Uterus (tissue), 4 donors: ENCODE results near the gene WSCD2. TPM values are rescaled to one million over a fixed set of nuclear protein-coding genes. Genes with fewer than 3 reads are reported as not detected.

Experiments
- DNase-seq, 2 donors: peaks; one replicate each; pipeline ENCODE4 v3.0.0-alpha.2; 2019 to 2020
- H3K27ac ChIP-seq, 2 donors: fragments of 200-600 bp; sonication (generic); 1 replicate in 1 of 2; 2 replicates in 1 of 2; pipeline ENCODE4 v1.5.1; 2016 to 2018
- H3K27me3 ChIP-seq, 2 donors: fragments of 200-600 bp; sonication (generic); one replicate each; pipeline ENCODE4 v1.5.1; 2018 to 2019; ENCODE audit warnings: control low read depth in 1 of 2
- H3K36me3 ChIP-seq, 2 donors: fragments of 200-600 bp; sonication (generic); one replicate each; pipeline ENCODE4 v1.5.1; 2019; ENCODE audit warnings: control low read depth in 1 of 2
- H3K4me1 ChIP-seq, 2 donors: fragments of 200-600 bp; sonication (generic); one replicate each; pipeline ENCODE4 v1.5.1; 2018 to 2019; ENCODE audit warnings: control low read depth in 1 of 2
- H3K4me3 ChIP-seq, 2 donors: fragments of 200-600 bp; sonication (generic); 1 replicate in 1 of 2; 2 replicates in 1 of 2; pipeline ENCODE4 v1.5.1; 2018 to 2019; ENCODE audit warnings: mild to moderate bottlenecking in 1 of 2
- H3K9me3 ChIP-seq, 2 donors: fragments of 200-600 bp; sonication (generic); one replicate each; pipeline ENCODE4 v1.5.1; 2019; ENCODE audit warnings: control low read depth in 1 of 2
- CTCF ChIP-seq, 4 experiments: fragments of 200-600 bp in 2 of 4; fragments of 450-650 bp in 2 of 4; sonication (generic) in 2 of 4; IDR thresholded peaks; one replicate each; pipeline ENCODE4 v1.5.1; 2016 to 2019; ENCODE audit warnings: antibody characterized with exemption in 4 of 4, mild to moderate bottlenecking in 2 of 4, moderate library complexity in 1 of 4
- POLR2A ChIP-seq, 2 donors: fragments of 450-650 bp; IDR thresholded peaks; one replicate each; pipeline ENCODE4 v1.6.1; 2016; ENCODE audit warnings: antibody characterized with exemption in 2 of 2, mild to moderate bottlenecking in 1 of 2, moderate library complexity in 1 of 2
- intact Hi-C: fragments of 100-400 bp; cut with DNase I; formaldehyde crosslinking; loops from one replicate; pipeline ENCODE4 v1.15.1; 2023; ENCODE audit warnings: low total_unique reads
- total RNA-seq, 4 donors: library from RNA; depleted of rRNA in 3 of 4; stranded (reverse); fragments of >200 nt in 3 of 4; gene quantifications; one replicate each; pipeline versions ENCODE4 v1.1.0 to v1.2.4, GENCODE V29; 2014 to 2023
- donor health status: DM: yes; HTN: yes; CAD: no.

WSCD2 gene
- total RNA-seq, 4 donors from 2014 or later = 3.3 to 65.3 (median 17.2) TPM

GRCh38 chr12:108207791-108208730 lies 79.0 kb downstream of the WSCD2 start:
- no peak overlapping the region for H3K27ac ChIP-seq
- TF ChIP-seq POLR2A (IDR thresholded peaks at IDR 0.05) = no peak
- no peak for TF ChIP-seq CTCF (IDR thresholded peaks at IDR 0.05)
- no peaks in the 10 kb centered on the region for H3K9me3 ChIP-seq
- intact Hi-C loops = no loop called here
- H3K36me3 ChIP-seq = no peaks in the 10 kb centered on the region
- no peak for DNase-seq
- H3K4me3 ChIP-seq = no peak overlapping the region
- H3K27me3 ChIP-seq = no peaks in the 10 kb centered on the region
- no peaks in the 10 kb centered on the region for H3K4me1 ChIP-seq

DNA sequence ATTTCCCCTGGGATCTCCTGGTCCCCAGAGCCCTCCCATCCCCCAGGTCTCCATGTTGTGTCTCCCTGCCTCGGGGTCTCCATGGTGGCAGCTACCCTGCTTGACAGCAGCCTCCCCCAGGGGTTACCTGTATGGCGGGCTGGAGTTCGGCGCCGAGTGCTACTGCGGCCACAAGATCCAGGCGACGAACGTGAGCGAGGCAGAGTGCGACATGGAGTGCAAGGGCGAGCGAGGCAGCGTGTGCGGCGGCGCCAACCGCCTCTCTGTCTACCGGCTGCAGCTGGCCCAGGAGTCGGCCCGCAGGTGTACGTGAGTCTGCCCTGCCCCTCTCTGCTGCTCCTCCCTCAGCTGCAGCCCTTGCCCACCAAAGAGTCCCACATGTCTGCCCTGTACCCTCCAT lies 80.9 kb downstream of the WSCD2 start:
- H3K36me3 ChIP-seq = no peaks in the 10 kb centered on the region
- no peaks in the 10 kb centered on the region for H3K4me1 ChIP-seq
- H3K27me3 ChIP-seq = no peaks in the 10 kb centered on the region
- intact Hi-C loops = no loop called here
- H3K27ac ChIP-seq = no peak overlapping the region
- TF ChIP-seq POLR2A (IDR thresholded peaks at IDR 0.05) (no peak), CTCF (IDR thresholded peaks at IDR 0.05) (no peak)
- no peaks in the 10 kb centered on the region for H3K9me3 ChIP-seq
- DNase-seq = no peak
- H3K4me3 ChIP-seq = no peak overlapping the region

DNA sequence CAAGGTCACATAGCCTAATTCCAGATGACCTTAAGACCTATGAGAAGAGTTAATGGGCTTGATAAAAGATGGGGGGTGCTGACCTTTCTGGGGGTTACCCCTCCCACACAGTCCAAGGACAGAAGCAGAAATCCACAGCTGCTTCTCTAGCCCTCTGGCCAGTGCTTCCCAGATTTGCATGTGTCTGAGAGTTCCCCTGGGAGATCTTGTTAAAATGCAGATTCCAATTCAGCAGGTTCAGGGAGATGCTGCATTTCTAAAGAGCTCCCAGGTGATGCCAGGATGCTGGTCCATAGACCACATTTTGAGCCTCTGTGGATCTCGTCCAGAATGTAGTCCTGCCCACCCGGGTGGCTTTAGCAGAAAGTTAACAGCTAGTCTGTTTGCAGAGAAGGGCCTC lies 82.1 kb downstream of the WSCD2 start:
- no peak for TF ChIP-seq POLR2A (IDR thresholded peaks at IDR 0.05)
- no peak for TF ChIP-seq CTCF (IDR thresholded peaks at IDR 0.05)
- no peak overlapping the region for H3K4me3 ChIP-seq
- DNase-seq = no peak
- H3K36me3 ChIP-seq = no peaks in the 10 kb centered on the region
- no peaks in the 10 kb centered on the region for H3K4me1 ChIP-seq
- H3K27ac ChIP-seq = no peak overlapping the region
- intact Hi-C loops = no loop called here
- no peaks in the 10 kb centered on the region for H3K9me3 ChIP-seq
- no peaks in the 10 kb centered on the region for H3K27me3 ChIP-seq

GRCh38 chr12:108213871-108214445 lies 84.9 kb downstream of the WSCD2 start:
- Histone ChIP-seq H3K4me3 (no peak overlapping the region), H3K36me3 (no peaks in the 10 kb centered on the region), H3K27me3 (no peaks in the 10 kb centered on the region), H3K9me3 (no peaks in the 10 kb centered on the region), H3K27ac (no peak overlapping the region), H3K4me1 (no peaks in the 10 kb centered on the region)
- intact Hi-C loops = no loop called here
- DNase-seq = no peak
- TF ChIP-seq CTCF (IDR thresholded peaks at IDR 0.05) = no peak
- no peak for TF ChIP-seq POLR2A (IDR thresholded peaks at IDR 0.05)

DNA sequence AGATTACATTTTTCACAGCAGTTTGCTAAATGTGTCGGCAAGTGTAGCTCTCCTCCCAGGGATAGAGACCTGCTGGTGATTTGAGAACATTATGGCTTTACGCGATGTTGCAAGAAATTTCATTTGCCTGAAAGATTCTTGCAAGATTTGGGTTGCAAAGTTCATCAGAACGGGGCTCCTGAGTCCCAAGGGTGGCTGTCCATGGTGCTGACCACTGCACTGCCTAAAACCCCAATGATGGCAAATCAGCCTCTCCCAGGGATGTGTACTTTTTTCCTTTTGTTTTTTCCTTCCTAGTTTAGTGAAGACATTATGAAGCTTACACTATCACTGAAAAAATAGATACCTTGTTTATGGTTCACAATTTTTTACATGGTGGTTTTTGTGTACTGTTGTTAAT lies 85.4 kb downstream of the WSCD2 start:
- no peak overlapping the region for H3K4me3 ChIP-seq
- no peaks in the 10 kb centered on the region for H3K4me1 ChIP-seq
- no peak for DNase-seq
- no peaks in the 10 kb centered on the region for H3K9me3 ChIP-seq
- H3K27me3 ChIP-seq = no peaks in the 10 kb centered on the region
- intact Hi-C loops = no loop called here
- H3K27ac ChIP-seq = no peak overlapping the region
- TF ChIP-seq CTCF (IDR thresholded peaks at IDR 0.05) (no peak), POLR2A (IDR thresholded peaks at IDR 0.05) (no peak)
- no peaks in the 10 kb centered on the region for H3K36me3 ChIP-seq
